Lung (tissue), 12 donors: ENCODE data around the gene TMEM221. TPM values are rescaled to one million over a fixed set of nuclear protein-coding genes. Genes with fewer than 3 reads are reported as not detected.
"Not testable (repeated sequence)": the region's sequence is repeated elsewhere in the genome, so short reads cannot be mapped to it uniquely, and the experiment has no call there.

Source experiments
- ATAC-seq: fragments of 200-7000 bp; cut with Tn5 transposase; one replicate; pipeline ENCODE4 v1.9.1; 2020; ENCODE audit warnings: moderate number of reproducible peaks; ENCODE audit not compliant: insufficient read depth, low FRiP score
- DNase-seq, 3 donors: peaks; one replicate each; pipeline ENCODE4 v3.0.0-alpha.2; 2013 to 2017
- H3K27ac ChIP-seq, 2 donors: one replicate each; pipeline ENCODE4 v1.5.1; 2013; ENCODE audit warnings: mild to moderate bottlenecking in 2 of 2, moderate library complexity in 2 of 2, control low read depth in 1 of 2, inconsistent platforms in 1 of 2, low read depth in 1 of 2, low read length in 1 of 2
- H3K27me3 ChIP-seq, 3 donors: one replicate each; pipeline ENCODE4 v1.5.1; 2013; ENCODE audit warnings: low read length in 2 of 3; ENCODE audit not compliant: control insufficient read depth in 3 of 3, insufficient read depth in 3 of 3
- H3K36me3 ChIP-seq, 4 donors: one replicate each; pipeline ENCODE4 v1.5.1; 2013; ENCODE audit warnings: low read length in 4 of 4, mild to moderate bottlenecking in 1 of 4, moderate library complexity in 1 of 4; ENCODE audit not compliant: control insufficient read depth in 4 of 4, insufficient read depth in 4 of 4
- H3K4me1 ChIP-seq, 5 donors: one replicate each; pipeline ENCODE4 v1.5.1; 2013; ENCODE audit warnings: low read length in 5 of 5, mild to moderate bottlenecking in 2 of 5, moderate library complexity in 1 of 5; ENCODE audit not compliant: control insufficient read depth in 5 of 5, insufficient read depth in 5 of 5
- H3K4me3 ChIP-seq: one replicate; pipeline ENCODE4 v1.5.1; 2013; ENCODE audit warnings: mild to moderate bottlenecking, control low read depth, moderate library complexity
- H3K9ac ChIP-seq, 2 donors: one replicate each; pipeline ENCODE4 v1.5.1; 2013; ENCODE audit warnings: low read length in 2 of 2, control low read depth in 1 of 2; ENCODE audit not compliant: insufficient read depth in 1 of 2
- H3K9me3 ChIP-seq, 4 donors: one replicate each; pipeline ENCODE4 v1.5.1; 2013; ENCODE audit warnings: low read length in 3 of 4, mild to moderate bottlenecking in 1 of 4, moderate library complexity in 1 of 4; ENCODE audit not compliant: control insufficient read depth in 4 of 4, insufficient read depth in 3 of 4
- CTCF ChIP-seq: IDR thresholded peaks from 2 replicates; pipeline ENCODE4 v1.5.1; 2012; ENCODE audit warnings: mild to moderate bottlenecking; ENCODE audit errors: control extremely low read depth, extremely low read depth
- WGBS, 2 donors: extraction: QIAGEN DNeasy Blood & Tissue Kit; methylation state at CpG; one replicate each; pipeline ENCODE4 v1.1.7; 2013; 5-methylcytosine and 5-hydroxymethylcytosine counted together
- polyA plus RNA-seq, 2 donors: library from polyadenylated mRNA; stranded (reverse); fragments of 200-250 nt; gene quantifications; one replicate each; pipeline ENCODE4 v1.2.1, GENCODE V29; 2013
- total RNA-seq, 2 donors: library from RNA; depleted of rRNA in 1 of 2; stranded (reverse); fragments of >200 nt in 1 of 2; gene quantifications; one replicate each; pipeline ENCODE4 v1.2.1, GENCODE V29; 2014 to 2021
- donor health status: control.
- donor health status: control.
- donor health status: Bipolar disorder and iron deficiency.
- donor health status: healthy.
- donor health status: DM: yes; HTN: yes; CAD: no.

TMEM221 gene
- total and polyA plus RNA-seq, 4 donors: 0.06 to 0.57 (median 0.10) TPM

DNA sequence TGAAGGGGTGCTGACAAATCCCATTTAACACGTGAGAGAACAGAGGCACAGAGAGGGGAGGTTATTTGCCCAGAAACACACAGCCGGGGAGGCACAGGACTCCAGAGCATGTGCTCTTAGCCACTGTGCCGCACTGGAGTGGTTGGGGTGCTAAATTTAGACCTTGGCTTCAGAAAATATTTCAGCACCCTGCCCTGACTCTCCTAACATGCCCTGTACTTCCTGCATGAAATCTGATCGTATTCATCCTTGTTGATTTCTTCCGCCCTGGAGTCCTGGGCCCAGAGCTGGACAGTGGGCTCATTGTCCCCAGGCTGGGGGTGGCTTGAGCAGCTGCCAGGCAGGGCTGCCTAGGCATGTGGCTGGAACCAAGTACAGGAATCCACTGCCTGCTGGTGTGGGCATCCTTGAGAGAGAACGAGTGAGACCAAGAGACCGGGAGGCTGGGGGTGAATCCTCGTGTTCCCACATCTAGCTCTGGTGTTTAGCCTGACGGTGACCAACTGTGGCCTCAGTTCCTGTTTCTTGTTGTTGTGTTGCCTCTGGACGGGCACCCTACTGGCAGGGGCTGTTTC is 27.2 kb upstream of the TMEM221 start:
- WGBS, 2 donors: 27 to 30% methylated on average over 10 of the region's 10 CpGs
- Histone ChIP-seq H3K4me1 (peaks cover 0 to 19% (median 5%) of the 10 kb centered on the region in 5 donors), H3K27ac (peak overlapping the region; percentile 15 to 71), H3K4me3 (no peak overlapping the region), H3K27me3 (no peaks in the 10 kb centered on the region), H3K9me3 (no peaks in the 10 kb centered on the region), H3K9ac (no peak overlapping the region), H3K36me3 (peaks cover 0 to 2% (median 0%) of the 10 kb centered on the region in 4 donors)
- ATAC-seq: peak; percentile 58
- no peak for TF ChIP-seq CTCF
- peak; percentile 56 to 79 (median 79) for DNase-seq

DNA sequence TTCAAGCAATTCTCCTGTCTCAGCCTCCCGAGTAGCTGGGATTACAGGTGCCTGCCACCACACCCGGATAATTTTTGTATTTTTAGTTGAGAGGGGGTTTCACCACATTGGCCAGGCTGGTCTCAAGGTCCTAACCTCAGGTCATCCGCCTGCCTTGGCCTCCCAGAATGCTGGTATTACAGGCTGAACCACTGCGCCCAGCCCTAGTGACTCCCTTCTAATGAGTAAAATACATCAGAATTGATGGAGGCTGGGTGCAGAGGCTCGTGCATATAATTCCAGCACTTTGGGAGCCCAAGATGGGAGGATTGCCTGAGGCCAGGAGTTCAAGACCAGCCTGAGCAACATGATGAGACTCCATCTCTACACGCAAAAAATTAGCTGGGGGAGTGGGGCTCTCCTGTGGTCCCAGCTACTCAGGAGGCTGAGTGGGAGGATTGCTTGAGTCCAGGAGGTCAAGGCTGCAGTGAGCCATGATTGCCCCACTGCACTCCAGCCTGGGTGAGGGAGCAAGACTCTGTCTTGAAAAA is 26.6 kb upstream of the TMEM221 start:
- DNase-seq, H3K4me3 ChIP-seq, ATAC-seq, H3K36me3 ChIP-seq, H3K9ac ChIP-seq, H3K9me3 ChIP-seq, H3K27me3 ChIP-seq: not testable (repeated sequence)
- Histone ChIP-seq H3K4me1 (peaks cover 0 to 19% (median 5%) of the 10 kb centered on the region in 5 donors), H3K27ac (peak overlapping the region; percentile 15 to 71)
- 77 to 78% methylated on average over 6 of the region's 6 CpGs for WGBS, 2 donors

DNA sequence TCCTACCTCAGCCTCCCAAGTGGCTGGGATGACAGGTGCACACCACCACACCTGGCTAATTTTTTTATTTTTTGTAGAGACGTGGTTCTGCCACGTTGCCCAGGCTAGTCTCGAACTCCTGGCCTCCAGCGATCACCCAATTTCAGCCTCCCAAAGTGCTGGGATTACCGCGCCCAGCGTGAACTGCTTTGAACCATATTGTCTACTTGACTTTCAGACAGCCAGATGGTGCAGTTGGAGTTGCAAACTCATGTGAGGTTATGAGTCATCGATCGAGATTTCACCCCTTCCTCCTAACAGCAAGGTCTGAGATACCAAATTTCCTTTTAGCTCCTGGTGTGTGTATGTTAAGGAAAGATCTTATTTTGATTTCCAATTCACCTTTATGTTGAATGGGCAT is 24.6 kb upstream of the TMEM221 start:
- H3K36me3 ChIP-seq: peaks cover 0 to 2% (median 0%) of the 10 kb centered on the region in 4 donors
- peak overlapping the region in 1 of 2 donors; percentile 55 for H3K27ac ChIP-seq
- H3K9me3 ChIP-seq: no peaks in the 10 kb centered on the region
- peaks cover 4 to 19% (median 10%) of the 10 kb centered on the region in 5 donors for H3K4me1 ChIP-seq
- WGBS, 2 donors: 63 to 78% methylated on average over 9 of the region's 9 CpGs
- no peak for DNase-seq
- no peaks in the 10 kb centered on the region for H3K27me3 ChIP-seq
- H3K9ac ChIP-seq: no peak overlapping the region
- ATAC-seq: no peak
- no peak for TF ChIP-seq CTCF
- no peak overlapping the region for H3K4me3 ChIP-seq

DNA sequence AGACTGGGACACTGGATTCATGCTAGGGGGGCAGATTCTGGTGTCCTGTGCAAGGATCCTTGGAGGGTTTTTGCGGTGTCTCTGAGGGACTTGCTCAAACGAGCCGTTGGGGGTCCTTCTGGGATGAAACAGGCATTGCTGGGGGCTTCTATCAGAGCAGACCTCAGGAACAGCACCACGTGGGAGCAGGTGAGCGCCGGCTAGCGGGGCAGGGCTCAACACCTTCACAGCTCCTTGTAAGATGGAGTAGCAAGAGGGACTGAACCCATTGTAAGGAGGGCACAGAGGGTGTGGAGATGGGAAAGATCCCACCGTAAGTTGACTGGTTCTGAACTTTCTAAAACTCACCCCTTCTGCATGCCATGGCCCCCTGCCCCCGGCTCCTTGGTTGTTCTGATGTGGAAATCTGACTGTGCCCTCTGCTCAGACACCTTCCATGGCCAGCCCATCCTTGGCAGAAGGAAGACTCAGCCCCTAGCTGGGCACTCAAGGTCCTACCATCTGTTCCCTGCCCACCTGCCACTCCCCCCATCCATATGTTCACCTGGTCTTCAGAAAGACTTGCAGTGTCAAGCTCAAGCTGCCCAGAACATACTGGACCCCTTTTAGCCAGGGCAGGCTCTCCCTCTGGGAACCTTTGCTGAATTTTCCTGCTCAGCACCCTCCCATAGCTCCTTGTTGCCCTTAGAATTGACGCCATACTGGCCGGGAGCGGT is 23.1 kb upstream of the TMEM221 start:
- Histone ChIP-seq H3K27ac (no peak overlapping the region), H3K36me3 (peaks cover 0 to 2% (median 0%) of the 10 kb centered on the region in 4 donors), H3K4me3 (no peak overlapping the region), H3K27me3 (no peaks in the 10 kb centered on the region), H3K4me1 (peaks cover 4 to 19% (median 10%) of the 10 kb centered on the region in 5 donors), H3K9ac (peak overlapping the region in 1 of 2 donors; percentile 68), H3K9me3 (no peaks in the 10 kb centered on the region)
- ATAC-seq: no peak
- 67 to 70% methylated on average over 12 of the region's 12 CpGs for WGBS, 2 donors
- no peak for TF ChIP-seq CTCF
- no peak for DNase-seq
